GM19468 (cell line): ENCODE data around the gene ZNF841.
A peak's percentile ranks its signal among the peaks of the same experiment; 100 is the strongest.
"Not testable (repeated sequence)": the region's sequence is repeated elsewhere in the genome, so short reads cannot be mapped to it uniquely, and the experiment has no call there.

Experiments used
- ATAC-seq: cut with Tn5 transposase; IDR thresholded peaks from one replicate; pipeline ENCODE4 v1.9.1; 2021; ENCODE audit warnings: mild to moderate bottlenecking, moderate library complexity, moderate number of reproducible peaks; ENCODE audit not compliant: unreplicated experiment; ENCODE audit errors: extremely low read depth

Gene ZNF841

DNA sequence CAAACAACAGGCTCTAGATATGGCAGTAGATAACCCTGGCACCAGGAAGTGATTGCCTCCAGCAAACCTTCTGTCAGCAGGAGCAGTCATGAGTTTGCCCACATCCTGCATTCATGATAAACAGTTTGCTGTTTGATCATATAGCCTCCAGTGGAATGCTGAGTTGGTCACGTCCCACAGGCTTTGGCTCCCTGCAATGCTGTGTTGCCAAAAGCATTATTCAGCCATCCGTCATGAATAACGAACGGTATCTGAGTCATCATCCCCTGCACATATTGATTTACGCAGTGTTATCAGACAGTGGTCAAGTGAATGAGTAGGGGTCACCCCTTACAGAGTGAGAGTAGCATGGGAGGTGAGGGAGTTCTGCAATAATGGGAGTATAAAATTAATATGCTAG lies 25.1 kb downstream of the ZNF841 start:
- ATAC-seq = no peak

DNA sequence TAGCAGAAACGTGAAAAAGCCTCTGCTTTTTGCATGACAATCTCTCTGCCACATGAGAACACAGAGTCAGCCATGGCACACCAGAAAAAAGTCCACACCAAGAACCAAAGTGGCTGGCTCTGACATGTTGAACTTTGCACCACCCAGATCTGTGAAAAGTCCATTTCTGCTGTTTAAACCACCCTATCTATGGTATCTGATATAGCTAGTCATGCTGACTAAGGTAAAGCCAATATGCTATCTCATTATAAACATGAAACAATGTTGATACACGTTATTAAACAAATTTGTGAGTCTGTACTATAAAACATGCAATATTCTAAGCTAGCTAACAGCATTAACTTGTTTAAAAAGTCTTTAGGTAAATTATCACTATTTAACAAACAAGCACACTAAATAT lies 25.9 kb downstream of the ZNF841 start:
- ATAC-seq = no peak

DNA sequence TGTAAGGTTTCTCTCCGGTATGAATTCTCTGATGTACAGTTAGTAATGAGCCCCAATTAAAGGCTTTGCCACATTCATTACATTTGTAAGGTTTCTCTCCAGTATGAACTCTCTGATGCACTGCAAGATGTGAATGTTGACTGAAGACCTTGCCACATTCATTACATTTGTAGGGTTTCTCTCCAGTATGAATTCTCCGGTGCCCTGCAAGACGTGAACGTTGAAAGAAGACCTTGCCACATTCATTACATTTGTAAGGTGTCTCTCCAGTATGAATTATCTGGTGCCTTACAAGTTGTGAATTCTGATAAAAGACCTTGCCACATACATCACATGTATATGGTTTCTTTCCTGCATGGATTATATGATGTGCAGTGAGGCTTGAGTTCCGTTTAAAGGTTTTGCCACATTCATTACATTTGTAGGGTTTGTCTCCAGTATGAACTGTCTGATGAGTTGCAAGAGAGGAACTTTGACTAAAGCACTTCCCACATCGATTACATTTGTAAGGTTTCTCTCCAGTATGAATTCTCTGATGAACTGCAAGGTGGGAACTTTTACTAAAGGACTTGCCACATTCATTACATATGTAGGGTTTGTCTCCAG lies 29.2 kb downstream of the ZNF841 start:
- no peak for ATAC-seq

DNA sequence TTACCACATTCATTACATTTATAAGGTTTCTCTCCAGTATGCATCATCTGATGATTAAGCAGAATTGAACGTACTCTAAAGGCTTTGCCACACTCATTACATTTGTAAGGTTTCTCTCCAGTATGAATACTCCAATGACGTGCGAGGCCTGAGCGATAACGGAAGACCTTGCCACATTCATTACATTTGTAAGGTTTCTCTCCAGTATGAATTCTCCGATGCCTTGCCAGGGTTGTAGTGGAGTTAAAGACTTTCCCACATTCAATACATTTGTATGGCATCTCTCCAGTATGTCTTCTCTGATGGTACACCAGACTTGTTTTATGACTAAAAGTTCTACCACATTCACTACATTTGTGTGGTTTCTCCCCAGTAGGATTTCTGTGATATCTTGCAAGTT lies 30.2 kb downstream of the ZNF841 start:
- no peak for ATAC-seq

DNA sequence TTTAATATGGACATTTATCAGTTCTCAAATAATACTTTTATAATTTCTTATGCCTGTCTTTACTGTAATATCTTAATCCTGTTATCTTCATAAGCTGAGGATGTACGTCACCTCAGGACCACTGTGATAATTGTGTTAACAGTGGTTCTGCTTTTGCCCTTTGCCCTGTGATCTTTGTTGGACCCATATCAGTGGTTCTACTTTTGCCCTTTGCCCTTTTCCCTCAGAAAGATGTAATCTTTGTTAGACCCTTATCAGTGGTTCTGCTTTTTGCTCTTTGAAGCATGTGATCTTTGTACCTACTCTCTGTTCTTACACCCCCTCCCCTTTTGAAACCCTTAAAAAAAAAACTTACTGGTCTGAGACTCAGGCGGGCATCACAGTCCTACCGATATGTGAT lies 39.1 kb downstream of the ZNF841 start:
- ATAC-seq = not testable (repeated sequence)

DNA sequence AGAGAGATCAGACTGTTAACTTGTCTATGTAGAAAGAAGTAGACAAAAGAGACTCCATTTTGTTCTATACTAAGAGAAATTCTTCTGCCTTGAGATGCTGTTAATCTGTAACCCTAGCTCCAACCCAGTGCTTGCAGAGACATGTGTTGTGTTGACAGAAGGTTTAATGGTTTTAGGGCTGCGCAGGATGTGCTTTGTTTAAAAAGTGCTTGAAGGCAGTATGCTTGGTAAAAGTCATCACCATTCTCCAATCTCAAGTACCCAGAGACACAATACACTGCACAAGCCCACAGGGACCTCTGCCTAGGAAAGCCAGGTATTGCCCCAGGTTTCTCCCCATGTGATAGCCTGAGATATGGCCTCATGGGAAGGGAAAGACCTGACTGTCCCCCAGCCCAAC lies 43.8 kb downstream of the ZNF841 start:
- not testable (repeated sequence) for ATAC-seq

DNA sequence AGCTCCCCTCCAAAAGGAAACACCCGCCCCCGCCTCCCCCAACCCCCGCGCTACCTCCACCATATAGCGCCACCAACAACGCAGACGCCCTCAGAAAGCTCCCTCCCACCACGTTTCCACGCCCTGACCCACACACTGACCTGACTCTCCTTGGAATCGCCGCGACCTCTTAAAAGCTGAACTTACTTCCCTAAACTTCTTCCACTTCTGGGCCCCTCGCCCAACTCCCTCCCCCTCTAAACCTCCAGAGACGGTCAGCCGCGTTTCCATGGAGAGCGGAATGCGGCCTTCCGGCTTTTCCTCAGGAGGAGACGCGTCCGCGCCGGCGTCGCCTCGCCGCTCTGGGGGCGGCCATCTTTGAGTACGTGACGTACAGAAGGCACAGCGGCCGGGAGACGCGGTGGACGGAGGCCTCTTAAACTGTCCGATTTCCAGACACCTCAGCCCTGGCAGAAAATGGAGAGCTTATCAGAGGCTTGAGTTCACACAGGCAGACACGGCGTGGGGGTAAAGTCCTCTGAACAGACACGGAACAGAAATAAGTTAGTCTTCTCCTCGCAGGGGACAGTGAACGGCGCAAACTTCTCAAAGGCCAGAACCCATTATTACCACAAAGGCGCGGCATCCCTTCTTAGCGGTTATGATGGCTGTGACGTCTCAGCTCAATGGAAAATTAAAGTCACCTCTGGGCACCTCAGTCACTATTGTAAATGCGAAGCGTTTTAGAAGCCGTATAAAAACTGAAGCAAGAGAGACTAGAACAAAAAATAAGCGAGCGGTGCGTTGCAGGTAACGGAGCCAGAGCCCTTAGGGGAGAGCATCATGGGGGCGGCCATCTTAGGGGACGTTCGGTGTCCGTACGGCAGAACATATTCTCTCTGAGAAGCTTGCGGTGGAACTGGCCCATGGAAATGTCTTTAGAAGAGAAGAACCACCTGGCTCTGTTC lies 46.7 kb downstream of the ZNF841 start, which contains the start of gene ZNF432:
Gene ZNF432, minus strand, starts transcription at position 284 of the 947 bp plus-strand sequence. CDS start 1,970 bp downstream, outside the sequence.
- ATAC-seq = peak; percentile 51

DNA sequence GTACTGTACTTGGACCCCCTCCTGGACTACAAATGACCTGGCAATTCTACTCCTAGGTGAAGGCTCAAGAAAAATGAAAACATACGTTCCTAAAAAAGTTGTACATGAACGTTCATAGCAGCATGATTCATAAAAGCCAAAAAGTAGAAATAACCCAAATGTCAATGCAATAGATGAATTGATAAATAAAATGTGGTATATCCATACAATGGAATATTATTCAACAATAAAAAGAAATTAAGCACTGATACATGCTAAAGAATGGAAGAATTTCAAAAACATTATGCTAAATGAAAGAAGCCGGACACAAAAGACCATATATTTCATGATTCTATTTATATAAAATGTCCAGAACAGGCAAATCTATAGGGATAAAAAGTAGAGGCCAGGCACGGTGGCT lies 56.4 kb downstream of the ZNF841 start:
- no peak for ATAC-seq

DNA sequence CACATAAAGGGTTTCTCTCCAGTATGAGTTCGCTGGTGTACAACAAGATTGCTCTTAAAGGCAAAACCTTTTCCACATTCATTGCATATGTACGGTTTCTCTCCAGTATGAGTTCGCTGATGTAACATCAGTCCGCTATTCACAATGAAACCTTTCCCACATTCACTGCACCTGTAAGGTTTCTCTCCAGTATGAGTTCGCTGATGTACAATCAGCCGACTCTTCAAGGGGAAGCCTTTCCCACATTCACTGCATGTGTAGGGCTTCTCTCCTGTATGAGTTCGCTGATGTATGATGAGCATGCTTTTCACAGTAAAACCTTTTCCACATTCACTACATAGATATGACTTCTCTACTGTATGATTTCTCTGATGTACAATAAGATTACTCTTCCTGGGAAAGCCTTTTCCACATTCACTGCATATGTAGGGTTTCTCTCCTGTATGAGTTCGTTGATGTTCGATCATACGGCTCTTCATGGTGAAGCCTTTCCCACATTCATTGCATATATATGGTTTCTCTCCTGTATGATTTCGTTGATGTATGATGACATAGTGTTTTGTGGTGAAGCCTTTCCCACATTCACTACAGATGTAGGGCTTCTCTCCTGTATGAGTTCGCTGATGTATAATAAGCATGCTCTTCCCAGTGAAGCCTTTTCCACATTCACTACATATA lies 61.4 kb downstream of the ZNF841 start:
- ATAC-seq = no peak

DNA sequence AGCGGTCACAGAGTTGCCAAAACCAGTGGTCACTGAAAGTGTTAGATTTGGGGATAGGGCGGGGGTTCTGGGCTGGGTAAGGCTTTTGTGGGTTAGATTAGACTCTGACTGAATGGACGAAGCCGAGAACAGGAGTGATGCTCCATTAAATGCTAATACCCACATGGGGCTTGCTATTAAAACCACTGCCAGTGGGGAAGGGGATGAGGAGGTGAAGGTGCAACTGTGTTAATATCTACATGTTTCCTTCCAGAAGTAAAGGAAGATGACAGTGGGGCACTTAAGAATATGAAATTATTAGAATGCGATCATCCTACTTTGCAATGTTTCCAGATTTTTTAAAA lies 66.8 kb downstream of the ZNF841 start:
- no peak for ATAC-seq

DNA sequence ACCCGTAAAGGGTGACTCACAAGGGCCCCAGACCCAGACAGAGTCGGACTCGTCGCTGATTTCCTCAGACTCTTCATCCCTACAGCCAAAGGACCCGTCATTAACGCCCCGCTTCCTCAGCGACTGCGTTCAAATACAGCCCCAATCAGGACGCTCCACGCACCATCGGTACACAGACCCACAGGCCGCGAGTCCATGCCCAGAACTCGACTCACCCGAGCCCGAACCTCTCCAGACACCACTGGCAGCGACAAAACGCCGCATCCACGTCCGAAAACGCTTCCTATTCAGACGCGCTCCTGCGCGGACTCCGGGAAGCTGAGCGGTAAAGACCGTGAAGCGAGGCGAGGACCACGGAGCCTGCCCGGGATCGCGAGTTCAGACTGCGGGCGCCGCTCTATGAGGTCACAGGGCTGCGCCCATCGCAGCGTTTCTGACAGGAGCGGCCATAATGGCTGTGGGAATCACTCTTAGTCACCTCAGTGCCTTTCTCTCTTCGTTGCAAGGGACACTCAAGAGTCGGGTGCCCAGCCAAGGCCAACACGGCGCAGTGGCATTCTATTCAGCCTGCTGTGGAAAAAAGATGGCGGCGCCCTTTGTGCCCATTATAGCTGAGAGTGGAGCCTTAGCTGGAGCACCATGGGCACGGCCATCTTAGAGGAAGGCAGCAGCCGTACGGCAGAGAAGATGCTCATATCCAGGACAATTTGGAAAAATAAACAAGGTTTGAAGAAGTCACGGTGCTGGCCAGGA lies 67.4 kb downstream of the ZNF841 start, which contains the start of gene ZNF614:
Gene ZNF614, minus strand, starts transcription at position 353 of the 753 bp plus-strand sequence. CDS start 2,634 bp downstream, outside the sequence.
- ATAC-seq = peak; percentile 47

DNA sequence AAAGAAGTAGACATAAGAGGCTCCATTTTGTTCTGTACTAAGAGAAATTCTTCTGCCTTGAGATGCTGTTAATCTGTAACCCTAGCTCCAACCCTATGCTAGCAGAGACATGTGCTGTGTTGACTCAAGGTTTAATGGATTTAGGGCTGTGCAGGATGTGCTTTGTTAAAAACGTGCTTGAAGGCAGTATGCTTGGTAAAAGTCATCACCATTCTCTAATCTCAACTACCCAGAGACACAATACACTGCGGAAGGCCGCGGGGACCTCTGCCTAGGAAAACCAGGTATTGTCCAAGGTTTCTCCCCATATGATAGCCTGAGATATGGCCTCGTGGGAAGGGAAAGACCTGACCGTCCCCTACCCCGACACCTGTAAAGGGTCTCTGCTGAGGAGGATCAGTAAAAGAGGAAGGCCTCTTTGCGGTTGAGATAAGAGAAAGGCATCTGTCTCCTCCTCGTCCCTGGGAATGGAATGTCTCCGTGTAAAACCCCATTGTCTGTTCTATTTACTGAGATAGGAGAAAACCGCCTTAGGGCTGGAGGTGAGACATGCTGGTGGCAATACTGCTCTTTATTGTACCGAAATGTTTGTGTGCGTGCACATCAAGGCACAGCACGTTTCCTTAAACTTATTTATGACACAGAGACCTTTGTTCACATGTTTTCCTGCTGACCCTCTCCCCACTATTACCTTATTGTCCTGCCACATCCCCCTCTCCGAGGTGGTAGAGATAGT lies 69.1 kb downstream of the ZNF841 start:
- ATAC-seq = not testable (repeated sequence)

DNA sequence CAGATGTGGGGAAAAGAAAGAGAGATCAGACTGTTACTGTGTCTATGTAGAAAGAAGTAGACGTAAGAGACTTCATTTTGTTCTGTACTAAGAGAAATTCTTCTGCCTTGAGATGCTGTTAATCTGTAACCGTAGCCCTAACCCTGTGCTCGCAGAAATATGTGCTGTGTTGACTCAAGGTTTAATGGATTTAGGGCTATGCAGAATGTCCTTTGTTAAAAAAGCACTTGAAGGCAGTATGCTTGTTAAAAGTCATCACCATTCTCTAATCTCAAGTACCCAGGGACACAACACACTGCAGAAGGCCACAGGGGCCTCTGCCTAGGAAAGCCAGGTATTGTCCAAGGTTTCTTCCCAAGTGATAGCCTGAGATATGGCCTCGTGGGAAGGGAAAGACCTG lies 71.1 kb downstream of the ZNF841 start:
- not testable (repeated sequence) for ATAC-seq

DNA sequence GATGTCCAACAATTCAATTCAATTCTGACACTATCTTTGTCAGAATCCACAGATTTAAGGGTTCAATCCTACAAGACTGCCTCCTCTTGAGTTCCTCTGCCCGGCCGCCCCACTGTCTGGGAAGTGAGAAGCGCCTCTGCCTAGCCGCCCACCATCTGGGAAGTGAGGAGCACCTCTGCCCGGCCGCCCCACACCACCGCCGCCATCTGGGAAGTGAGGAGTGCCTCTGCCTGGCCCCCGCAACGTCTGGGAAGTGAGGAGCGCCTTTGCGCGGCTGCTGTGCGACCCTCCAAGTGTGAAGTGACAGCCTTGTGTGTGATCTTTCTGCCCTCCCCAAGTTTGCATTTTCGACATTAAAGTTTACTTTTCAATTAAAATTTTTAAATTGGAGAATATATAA lies 73.4 kb downstream of the ZNF841 start:
- no peak for ATAC-seq

DNA sequence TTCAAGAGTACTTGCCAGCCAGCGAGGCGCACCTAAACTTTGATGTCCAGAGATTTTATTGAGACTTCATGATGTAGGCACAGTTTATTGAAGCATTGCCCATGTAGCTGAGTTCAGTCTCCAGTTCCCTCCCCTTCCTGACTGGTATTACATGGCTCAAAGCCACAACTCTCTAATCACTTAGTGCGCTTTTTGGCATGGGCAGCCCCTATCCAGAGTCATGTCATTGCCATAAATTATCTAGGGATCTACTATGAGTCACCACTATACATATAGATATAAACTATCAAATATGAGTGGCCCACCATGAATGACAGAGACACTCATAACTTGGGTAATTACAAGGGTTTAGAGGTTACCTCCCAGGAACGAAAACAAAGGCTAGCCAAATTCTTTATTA lies 75.1 kb downstream of the ZNF841 start:
- ATAC-seq = no peak
